Keratinocyte (primary cell): ENCODE results near the gene C1QTNF12.

Source experiments
- CTCF ChIP-seq, 3 experiments: IDR thresholded peaks in 1 of 3; conservative IDR thresholded peaks in 1 of 3; optimal IDR thresholded peaks in 1 of 3; 2 replicates in 2 of 3; 3 replicates in 1 of 3; pipeline versions ENCODE3 to v1.5.1; 2011; ENCODE audit warnings: low read length in 3 of 3, mild to moderate bottlenecking in 3 of 3, moderate library complexity in 2 of 3, control low read depth in 1 of 3, inconsistent platforms in 1 of 3; ENCODE audit not compliant: insufficient read depth in 2 of 3; ENCODE audit errors: extremely low read depth in 1 of 3
- EZH2 ChIP-seq: IDR thresholded peaks from one replicate; pipeline ENCODE4 v1.6.1; 2012; ENCODE audit warnings: inconsistent platforms, mild to moderate bottlenecking, low read length, moderate library complexity

GRCh38 chr1:1205769-1206375 is 40.6 kb downstream of the C1QTNF12 start:
- no peak for TF ChIP-seq CTCF (optimal IDR thresholded peaks at IDR 0.05 in 1 of 3, IDR thresholded peaks at IDR 0.05 in 1 of 3, conservative IDR thresholded peaks at IDR 0.05 in 1 of 3; ENCODE audit: extremely low read depth in 1 of 3, insufficient read depth in 2 of 3, low read length in 3 of 3)
- no peak for TF ChIP-seq EZH2
